C4-2B (cell line): ENCODE measurements around the gene PRRC2A.

Experiments used
- CTCF ChIP-seq: fragments of 450-650 bp; conservative IDR thresholded peaks from 2 replicates; pipeline ENCODE4 v1.5.1; 2017; ENCODE audit warnings: mild to moderate bottlenecking
- ZFX ChIP-seq: fragments of 450-650 bp; IDR thresholded peaks from 2 replicates; pipeline ENCODE4 v1.6.1; 2017

DNA sequence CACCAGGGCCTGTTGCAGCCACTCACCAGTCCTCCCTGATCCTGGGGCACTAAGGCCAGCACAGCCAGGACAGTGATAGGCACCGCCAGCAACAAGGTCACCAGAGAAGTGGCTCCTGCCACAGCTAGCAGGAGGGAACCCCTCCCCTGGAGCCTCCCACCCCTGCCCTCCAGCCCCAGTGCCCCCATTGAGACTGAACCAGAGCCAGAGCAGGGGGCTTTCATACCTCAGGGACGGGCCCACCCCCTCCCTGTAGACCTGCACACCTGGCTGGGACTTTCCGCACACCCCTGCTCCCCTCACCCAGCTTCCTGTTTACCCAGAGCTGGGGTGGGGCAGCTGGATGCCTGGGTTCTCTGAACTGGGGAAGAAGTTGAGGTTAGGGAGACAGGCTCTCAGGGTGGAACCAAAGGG is 38.3 kb upstream of the PRRC2A start, which contains the start of gene LTB:
- TF ChIP-seq CTCF (no peak), ZFX (no peak)
